ENCODE data around the gene LRRC32.

LRRC32 gene

GRCh38 chr11:76664578-76665061 is 5.9 kb downstream of the LRRC32 start:
- DNase-seq (ENCODE audit: low read depth in 3 of 3) = no peak

- no peak for DNase-seq (ENCODE audit: low read depth in 3 of 3)
Measured at GRCh38 chr11:76663912-76664440, 6.6 kb downstream of the LRRC32 start.

GRCh38 chr11:76663486-76663810 is 7.1 kb downstream of the LRRC32 start:
- DNase-seq (ENCODE audit: low read depth in 3 of 3) = no peak

GRCh38 chr11:76662656-76663485 is 7.7 kb downstream of the LRRC32 start:
- DNase-seq (ENCODE audit: low read depth in 3 of 3) = no peak

- DNase-seq (ENCODE audit: low read depth in 3 of 3) = no peak
Measured at GRCh38 chr11:76661834-76662434, 8.6 kb downstream of the LRRC32 start.

GRCh38 chr11:76661306-76661751 is 9.2 kb downstream of the LRRC32 start:
- no peak for DNase-seq (ENCODE audit: low read depth in 3 of 3)

GRCh38 chr11:76660533-76661305 is 9.8 kb downstream of the LRRC32 start:
- no peak for DNase-seq (ENCODE audit: low read depth in 3 of 3)

- no peak for DNase-seq (ENCODE audit: low read depth in 3 of 3)
Measured at GRCh38 chr11:76659672-76660532, 10.6 kb downstream of the LRRC32 start.

- no peak for DNase-seq (ENCODE audit: low read depth in 3 of 3)
Measured at GRCh38 chr11:76658651-76659650, 11.6 kb downstream of the LRRC32 start.

- no peak for DNase-seq (ENCODE audit: low read depth in 3 of 3)
Measured at GRCh38 chr11:76658231-76658630, 12.3 kb downstream of the LRRC32 start.

GRCh38 chr11:76657187-76658170 is 13.1 kb downstream of the LRRC32 start:
- DNase-seq (ENCODE audit: low read depth in 3 of 3) = no peak

- DNase-seq (ENCODE audit: low read depth in 3 of 3) = no peak
Measured at GRCh38 chr11:76656571-76657081, 13.9 kb downstream of the LRRC32 start.

- DNase-seq (ENCODE audit: low read depth in 3 of 3) = no peak
Measured at GRCh38 chr11:76656050-76656531, 14.5 kb downstream of the LRRC32 start.

- DNase-seq (ENCODE audit: low read depth in 3 of 3) = no peak
Measured at GRCh38 chr11:76655501-76656049, 15.0 kb downstream of the LRRC32 start.

GRCh38 chr11:76654980-76655379 is 15.6 kb downstream of the LRRC32 start:
- no peak for DNase-seq (ENCODE audit: low read depth in 3 of 3)

- DNase-seq (ENCODE audit: low read depth in 3 of 3) = no peak
Measured at GRCh38 chr11:76654298-76654851, 16.2 kb downstream of the LRRC32 start.

GRCh38 chr11:76653674-76654284 is 16.8 kb downstream of the LRRC32 start:
- DNase-seq (ENCODE audit: low read depth in 3 of 3) = no peak
